ENCODE data around the gene ELOVL2.

- TF ChIP-seq CTCF (IDR thresholded peaks at IDR 0.05) (no peak), POLR2AphosphoS5 (IDR thresholded peaks at IDR 0.05) (no peak), POLR2A (IDR thresholded peaks at IDR 0.05) (no peak)
Observed at GRCh38 chr6:10979603-10980002, 64.5 kb downstream of the ELOVL2 start.
